MCF 10A (cell line): ENCODE measurements around the gene CCDC178. TPM values are rescaled to one million over a fixed set of nuclear protein-coding genes. Genes with fewer than 3 reads are reported as not detected.
A peak's percentile ranks its signal among the peaks of the same experiment; 100 is the strongest.

Experiments used
- BruUV-seq: library from RNA; stranded (reverse); fragments of 400-500 nt; replicated peaks from 2 replicates; lab custom pipeline; 2021; lab: Mats Ljungman, UMichigan
- CTCF ChIA-PET: fragments of 300-600 bp; sonication (Branson Sonifier 250); formaldehyde crosslinking; extraction: SDS; loops from one replicate; lab custom pipeline; 2021; ENCODE audit warnings: antibody characterized with exemption, inconsistent platforms; lab: Yijun Ruan, JAX
- POLR2A ChIA-PET: fragments of 300-600, 350-650 bp; sonication (Branson Sonifier 250); formaldehyde crosslinking; extraction: SDS; loops from one replicate; lab custom pipeline; 2020; ENCODE audit warnings: antibody characterized with exemption, inconsistent platforms; lab: Yijun Ruan, JAX
- DNase-seq: peaks from one replicate; pipeline ENCODE4 v3.0.0-alpha.2; 2018; ENCODE audit not compliant: unreplicated experiment
- H3K27ac Mint-ChIP-seq: one replicate; pipeline ENCODE4 v1.8.0; 2022; ENCODE audit warnings: mild to moderate bottlenecking, low read depth, mixed read lengths; ENCODE audit not compliant: unreplicated experiment
- H3K27me3 Mint-ChIP-seq: one replicate; pipeline ENCODE4 v1.8.0; 2022; ENCODE audit warnings: mixed read lengths; ENCODE audit not compliant: insufficient read depth, unreplicated experiment
- H3K36me3 Mint-ChIP-seq: one replicate; pipeline ENCODE4 v1.8.0; 2022; ENCODE audit warnings: mild to moderate bottlenecking, moderate library complexity, mixed read lengths; ENCODE audit not compliant: insufficient read depth, unreplicated experiment
- H3K4me1 Mint-ChIP-seq: one replicate; pipeline ENCODE4 v1.8.0; 2022; ENCODE audit warnings: mixed read lengths; ENCODE audit not compliant: insufficient read depth, unreplicated experiment
- H3K4me3 Mint-ChIP-seq: one replicate; pipeline ENCODE4 v1.8.0; 2022; ENCODE audit warnings: mild to moderate bottlenecking, moderate library complexity, mixed read lengths; ENCODE audit not compliant: unreplicated experiment
- H3K9me3 Mint-ChIP-seq: one replicate; pipeline ENCODE4 v1.8.0; 2022; ENCODE audit warnings: mixed read lengths; ENCODE audit not compliant: unreplicated experiment
- CTCF ChIP-seq: fragments of 200-600 bp; IDR thresholded peaks from one replicate; pipeline ENCODE4 v1.8.0; 2022; ENCODE audit warnings: antibody characterized with exemption, mild to moderate bottlenecking; ENCODE audit not compliant: unreplicated experiment
- intact Hi-C: fragments of 100-400 bp; cut with micrococcal nuclease; formaldehyde crosslinking; loops from 2 replicates; pipeline ENCODE4 v1.14.1; 2022
- total RNA-seq: library from RNA; stranded (reverse); gene quantifications from 2 replicates; pipeline ENCODE4 v1.2.3, GENCODE V29; 2022

CCDC178 gene
- total RNA-seq, 1 experiment from 2014 or later = 0.19 TPM

GRCh38 chr18:33116376-33116775 is 324.1 kb downstream of the CCDC178 start:
- POLR2A ChIA-PET = no interaction called here
- Mint-ChIP-seq H3K4me1 (no peaks in the 10 kb centered on the region), H3K4me3 (no peak overlapping the region), H3K36me3 (no peaks in the 10 kb centered on the region), H3K27me3 (peaks cover 33% of the 10 kb centered on the region), H3K27ac (no peak overlapping the region), H3K9me3 (peaks cover 7% of the 10 kb centered on the region)
- CTCF ChIA-PET = interaction anchor here (0.5 to 0.7 kb wide), 3 partner anchors 328 to 1856 kb away, joined by 3 read pairs; no protein-coding TSS in a partner anchor
- no TSS peak for BruUV-seq
- intact Hi-C loops = no loop called here
- DNase-seq = peak; percentile 19
- no peak for TF ChIP-seq CTCF

GRCh38 chr18:33115917-33116316 is 324.6 kb downstream of the CCDC178 start:
- intact Hi-C loops = no loop called here
- TF ChIP-seq CTCF = no peak
- ChIA-PET CTCF (interaction anchor here (0.5 to 0.7 kb wide), 3 partner anchors 328 to 1857 kb away, joined by 3 read pairs; no protein-coding TSS in a partner anchor), POLR2A (no interaction called here)
- Mint-ChIP-seq H3K27me3 (peaks cover 36% of the 10 kb centered on the region), H3K27ac (no peak overlapping the region), H3K9me3 (peaks cover 7% of the 10 kb centered on the region), H3K4me3 (no peak overlapping the region), H3K4me1 (no peaks in the 10 kb centered on the region), H3K36me3 (no peaks in the 10 kb centered on the region)
- BruUV-seq = no TSS peak
- DNase-seq = no peak

- Mint-ChIP-seq H3K4me1 (no peaks in the 10 kb centered on the region), H3K9me3 (peaks cover 7% of the 10 kb centered on the region), H3K27me3 (peaks cover 41% of the 10 kb centered on the region), H3K4me3 (no peak overlapping the region), H3K36me3 (no peaks in the 10 kb centered on the region), H3K27ac (no peak overlapping the region)
- ChIA-PET POLR2A (no interaction called here), CTCF (no interaction called here)
- no peak for DNase-seq
- BruUV-seq = no TSS peak
- intact Hi-C loops = no loop called here
- TF ChIP-seq CTCF = no peak
Observed at GRCh38 chr18:33115476-33115875, 325.0 kb downstream of the CCDC178 start.

GRCh38 chr18:33114749-33115148 is 325.8 kb downstream of the CCDC178 start:
- Mint-ChIP-seq H3K9me3 (peaks cover 7% of the 10 kb centered on the region), H3K4me3 (no peak overlapping the region), H3K27me3 (peaks cover 48% of the 10 kb centered on the region), H3K4me1 (no peaks in the 10 kb centered on the region), H3K36me3 (no peaks in the 10 kb centered on the region), H3K27ac (no peak overlapping the region)
- no peak for TF ChIP-seq CTCF
- BruUV-seq = no TSS peak
- ChIA-PET POLR2A (no interaction called here), CTCF (no interaction called here)
- DNase-seq = no peak
- intact Hi-C loops = no loop called here
